PC-9 (cell line): Measurements from ENCODE around the gene TRIP11.

Source experiments
- EZH2 ChIP-seq: fragments of 200-600 bp; sonication (generic); IDR thresholded peaks from 2 replicates; pipeline ENCODE4 v1.8.0; 2017; ENCODE audit warnings: antibody characterized with exemption, low read depth
- TF ChIP-seq, protein P1 (sequence below): fragments of 200-600 bp; sonication (generic); conservative IDR thresholded peaks from 2 replicates; pipeline ENCODE4 v1.6.1; 2017; ENCODE audit warnings: mixed run types, antibody characterized with exemption, mild to moderate bottlenecking, moderate library complexity

DNA sequence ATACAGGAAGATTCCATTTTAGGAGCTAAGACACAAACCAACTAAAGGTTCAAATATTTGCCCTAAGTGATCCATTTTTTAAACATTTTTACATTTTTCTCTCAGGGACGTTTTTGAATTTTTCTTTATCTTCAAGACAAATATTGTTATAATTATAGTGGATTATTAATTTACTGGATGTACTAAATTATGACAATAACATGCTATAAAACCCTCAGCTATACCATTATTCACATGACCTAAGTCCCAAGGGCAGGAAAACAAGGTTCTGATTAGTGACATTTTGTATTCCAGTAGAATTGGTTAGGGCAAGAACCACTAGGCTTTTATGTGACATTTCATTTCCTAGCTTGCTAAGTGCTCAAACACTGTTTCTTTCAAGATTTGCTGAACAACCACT, 75.8 kb downstream of the TRIP11 start:
- TF ChIP-seq, protein P1, sequence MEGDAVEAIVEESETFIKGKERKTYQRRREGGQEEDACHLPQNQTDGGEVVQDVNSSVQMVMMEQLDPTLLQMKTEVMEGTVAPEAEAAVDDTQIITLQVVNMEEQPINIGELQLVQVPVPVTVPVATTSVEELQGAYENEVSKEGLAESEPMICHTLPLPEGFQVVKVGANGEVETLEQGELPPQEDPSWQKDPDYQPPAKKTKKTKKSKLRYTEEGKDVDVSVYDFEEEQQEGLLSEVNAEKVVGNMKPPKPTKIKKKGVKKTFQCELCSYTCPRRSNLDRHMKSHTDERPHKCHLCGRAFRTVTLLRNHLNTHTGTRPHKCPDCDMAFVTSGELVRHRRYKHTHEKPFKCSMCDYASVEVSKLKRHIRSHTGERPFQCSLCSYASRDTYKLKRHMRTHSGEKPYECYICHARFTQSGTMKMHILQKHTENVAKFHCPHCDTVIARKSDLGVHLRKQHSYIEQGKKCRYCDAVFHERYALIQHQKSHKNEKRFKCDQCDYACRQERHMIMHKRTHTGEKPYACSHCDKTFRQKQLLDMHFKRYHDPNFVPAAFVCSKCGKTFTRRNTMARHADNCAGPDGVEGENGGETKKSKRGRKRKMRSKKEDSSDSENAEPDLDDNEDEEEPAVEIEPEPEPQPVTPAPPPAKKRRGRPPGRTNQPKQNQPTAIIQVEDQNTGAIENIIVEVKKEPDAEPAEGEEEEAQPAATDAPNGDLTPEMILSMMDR, result no peak
- TF ChIP-seq EZH2, result no peak
